HEK293 (cell line): ENCODE data around the gene TCF12.

Source experiments
- MZF1 ChIP-seq: fragments of 450-650 bp; formaldehyde crosslinking; IDR thresholded peaks from 2 replicates; pipeline ENCODE4 v1.5.1; 2017; ENCODE audit warnings: missing biosample characterization, missing genetic modification characterization, borderline replicate concordance
- RBAK ChIP-seq: fragments of 450-650 bp; formaldehyde crosslinking; IDR thresholded peaks from 2 replicates; pipeline ENCODE4 v1.5.1; 2016; ENCODE audit warnings: missing biosample characterization, missing genetic modification characterization
- ZNF747 ChIP-seq: fragments of 450-650 bp; formaldehyde crosslinking; IDR thresholded peaks from 2 replicates; pipeline ENCODE4 v1.5.1; 2016; ENCODE audit warnings: missing biosample characterization, missing genetic modification characterization
- TF ChIP-seq, protein P1 (sequence below): fragments of 450-650 bp; formaldehyde crosslinking; IDR thresholded peaks from 2 replicates; pipeline ENCODE4 v1.5.1; 2016; ENCODE audit warnings: missing biosample characterization, missing genetic modification characterization

DNA sequence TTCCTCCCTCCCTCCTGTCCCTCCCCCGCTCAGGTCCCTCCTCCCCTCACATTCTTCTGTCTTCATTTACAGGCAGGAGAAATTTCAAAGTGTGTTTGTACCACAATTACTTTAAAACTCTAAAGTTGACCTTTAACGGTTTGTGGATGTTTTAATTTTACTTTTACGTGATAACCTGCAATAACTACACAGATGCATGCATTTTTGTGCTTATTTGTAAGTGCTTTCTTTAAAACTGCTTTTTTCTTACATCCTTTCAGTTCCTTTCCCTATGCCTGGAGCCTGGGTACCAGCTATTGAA lies 406.1 kb downstream of the TCF12 start:
- TF ChIP-seq RBAK (tag by site-specific recombination) (no peak), ZNF747 (tag by site-specific recombination) (no peak), MZF1 (no peak)
- TF ChIP-seq, protein P1, sequence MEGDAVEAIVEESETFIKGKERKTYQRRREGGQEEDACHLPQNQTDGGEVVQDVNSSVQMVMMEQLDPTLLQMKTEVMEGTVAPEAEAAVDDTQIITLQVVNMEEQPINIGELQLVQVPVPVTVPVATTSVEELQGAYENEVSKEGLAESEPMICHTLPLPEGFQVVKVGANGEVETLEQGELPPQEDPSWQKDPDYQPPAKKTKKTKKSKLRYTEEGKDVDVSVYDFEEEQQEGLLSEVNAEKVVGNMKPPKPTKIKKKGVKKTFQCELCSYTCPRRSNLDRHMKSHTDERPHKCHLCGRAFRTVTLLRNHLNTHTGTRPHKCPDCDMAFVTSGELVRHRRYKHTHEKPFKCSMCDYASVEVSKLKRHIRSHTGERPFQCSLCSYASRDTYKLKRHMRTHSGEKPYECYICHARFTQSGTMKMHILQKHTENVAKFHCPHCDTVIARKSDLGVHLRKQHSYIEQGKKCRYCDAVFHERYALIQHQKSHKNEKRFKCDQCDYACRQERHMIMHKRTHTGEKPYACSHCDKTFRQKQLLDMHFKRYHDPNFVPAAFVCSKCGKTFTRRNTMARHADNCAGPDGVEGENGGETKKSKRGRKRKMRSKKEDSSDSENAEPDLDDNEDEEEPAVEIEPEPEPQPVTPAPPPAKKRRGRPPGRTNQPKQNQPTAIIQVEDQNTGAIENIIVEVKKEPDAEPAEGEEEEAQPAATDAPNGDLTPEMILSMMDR (tag by site-specific recombination) = no peak
